SK-N-MC (cell line): ENCODE data around the gene CTBP1.

Experiments used
- DNase-seq: peaks from one replicate; pipeline ENCODE4 v3.0.0-alpha.2; 2011; ENCODE audit warnings: low read depth, low spot score
- H3K27ac ChIP-seq: fragments of 200-600 bp; sonication (generic); 2 replicates; pipeline ENCODE4 v1.5.1; 2016; ENCODE audit warnings: mixed run types
- H3K36me3 ChIP-seq: fragments of 200-600 bp; sonication (generic); 2 replicates; pipeline ENCODE4 v1.6.1; 2017; ENCODE audit warnings: antibody characterized with exemption, low read length, mixed read lengths; ENCODE audit not compliant: insufficient read depth
- H3K4me3 ChIP-seq: fragments of 200-600 bp; sonication (generic); 2 replicates; pipeline ENCODE4 v1.5.1; 2016
- H3K9ac ChIP-seq: fragments of 200-600 bp; sonication (generic); 2 replicates; pipeline ENCODE4 v1.8.0; 2017; ENCODE audit warnings: mixed run types, mixed read lengths; ENCODE audit not compliant: insufficient read length
- H3K9me3 ChIP-seq: fragments of 200-600 bp; sonication (generic); 2 replicates; pipeline ENCODE4 v1.6.1; 2017; ENCODE audit warnings: low read depth, mild to moderate bottlenecking, antibody characterized with exemption, low read length, moderate library complexity, mixed read lengths
- EZH2 ChIP-seq: fragments of 200-600 bp; sonication (generic); IDR thresholded peaks from one replicate; pipeline ENCODE4 v1.6.1; 2017; ENCODE audit warnings: antibody characterized with exemption
- FOXP2 ChIP-seq: optimal IDR thresholded peaks from 2 replicates; pipeline ENCODE3; 2011; ENCODE audit warnings: mild to moderate bottlenecking, moderate library complexity; ENCODE audit not compliant: insufficient read depth; ENCODE audit errors: extremely low read length, control extremely low read depth
- POLR2AphosphoS5 ChIP-seq: IDR thresholded peaks from 2 replicates; pipeline ENCODE4 v1.6.1; 2012; ENCODE audit warnings: mild to moderate bottlenecking, low read depth, low read length, borderline replicate concordance

The CTBP1 gene

DNA sequence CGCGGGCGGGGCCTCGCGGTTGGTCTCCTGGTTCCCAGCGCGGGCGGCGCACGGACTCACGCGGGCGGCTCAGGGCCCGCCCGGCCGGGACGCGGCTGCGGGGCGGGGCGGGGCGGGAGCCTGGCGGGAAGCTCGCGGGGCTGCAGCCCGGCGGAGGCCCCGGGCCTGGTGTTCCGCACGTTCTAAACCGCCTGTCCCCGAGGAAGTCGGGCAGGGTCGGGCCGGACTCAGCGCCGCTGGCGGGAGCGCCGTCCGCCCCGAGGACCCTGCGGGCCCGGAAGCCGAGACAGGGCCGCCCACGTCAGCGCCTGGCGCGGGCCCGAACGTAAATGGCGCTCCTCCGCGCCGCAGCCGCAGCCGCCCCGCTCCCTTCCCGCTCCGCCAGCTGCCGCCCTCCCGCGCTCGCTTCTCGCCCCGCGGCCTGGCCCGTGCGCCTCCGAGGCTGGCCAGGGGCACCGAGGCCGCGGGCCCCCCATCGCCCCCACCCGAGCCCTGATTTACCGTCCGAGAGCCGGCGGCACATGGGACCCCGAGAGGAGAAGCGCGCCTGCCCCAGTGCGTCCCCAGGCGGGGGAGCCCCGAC lies 309 bp upstream of the CTBP1 start:
- Histone ChIP-seq H3K4me3 (peak overlapping the region; percentile 87), H3K9ac (peak overlapping the region; percentile 90), H3K36me3 (peaks cover 15% of the 10 kb centered on the region; the same call in 1 of the 2 replicates), H3K27ac (peak overlapping the region; percentile 93), H3K9me3 (no peaks in the 10 kb centered on the region)
- TF ChIP-seq POLR2AphosphoS5, result peak; percentile 34; the same call in 1 of the 2 replicates
- no peak for TF ChIP-seq EZH2
- no peak for DNase-seq

DNA sequence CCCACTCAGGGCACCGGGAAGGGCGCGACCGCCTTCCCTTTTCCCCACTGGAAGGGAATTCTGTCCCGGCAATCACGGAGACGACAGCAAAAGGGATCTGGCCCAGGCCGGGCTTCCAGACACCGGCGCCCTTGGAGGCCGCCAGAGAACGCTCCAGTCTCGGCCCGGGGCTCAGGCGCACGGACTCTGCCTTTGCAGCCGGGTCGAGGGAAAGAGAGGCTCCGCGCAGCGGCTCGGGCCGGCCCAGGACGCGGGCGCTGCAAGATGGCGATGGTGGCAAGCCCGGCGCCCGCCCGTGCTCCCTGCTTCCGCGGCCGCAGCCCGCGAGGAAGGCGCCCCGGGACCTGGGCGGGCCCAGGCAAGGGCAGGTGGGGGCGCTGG lies 1.1 kb downstream of the CTBP1 start:
- Histone ChIP-seq H3K27ac (peak overlapping the region; percentile 92), H3K9me3 (no peaks in the 10 kb centered on the region), H3K36me3 (peaks cover 15% of the 10 kb centered on the region; the same call in 1 of the 2 replicates), H3K4me3 (peak overlapping the region; percentile 91), H3K9ac (peak overlapping the region; percentile 95)
- TF ChIP-seq EZH2, result no peak
- peak; percentile 21; the same call in 1 of the 2 replicates for TF ChIP-seq POLR2AphosphoS5
- no peak for DNase-seq

GRCh38 chr4:1246901-1247863 lies 1.7 kb downstream of the CTBP1 start:
- TF ChIP-seq FOXP2, result no peak
- TF ChIP-seq EZH2, result no peak
- TF ChIP-seq POLR2AphosphoS5, result no peak
- Histone ChIP-seq H3K4me3 (peak overlapping the region; percentile 91), H3K9me3 (no peaks in the 10 kb centered on the region), H3K27ac (peak overlapping the region; percentile 92), H3K36me3 (peaks cover 15% of the 10 kb centered on the region; the same call in 1 of the 2 replicates), H3K9ac (peak overlapping the region; percentile 95)
- no peak for DNase-seq

- Histone ChIP-seq H3K4me3 (peak overlapping the region; percentile 91; the same call in 1 of the 2 replicates), H3K27ac (no peak overlapping the region), H3K9ac (peak overlapping the region; percentile 95), H3K36me3 (peaks cover 12% of the 10 kb centered on the region; the same call in 1 of the 2 replicates), H3K9me3 (no peaks in the 10 kb centered on the region)
- no peak for TF ChIP-seq POLR2AphosphoS5
- no peak for TF ChIP-seq EZH2
- TF ChIP-seq FOXP2, result no peak
- no peak for DNase-seq
Observed at GRCh38 chr4:1246111-1246881, 2.6 kb downstream of the CTBP1 start.

- no peak for TF ChIP-seq POLR2AphosphoS5
- no peak for TF ChIP-seq EZH2
- no peak for TF ChIP-seq FOXP2
- Histone ChIP-seq H3K36me3 (peaks cover 12% of the 10 kb centered on the region; the same call in 1 of the 2 replicates), H3K27ac (no peak overlapping the region), H3K9ac (no peak overlapping the region), H3K9me3 (no peaks in the 10 kb centered on the region), H3K4me3 (no peak overlapping the region)
- no peak for DNase-seq
Observed at GRCh38 chr4:1245481-1246051, 3.4 kb downstream of the CTBP1 start.

DNA sequence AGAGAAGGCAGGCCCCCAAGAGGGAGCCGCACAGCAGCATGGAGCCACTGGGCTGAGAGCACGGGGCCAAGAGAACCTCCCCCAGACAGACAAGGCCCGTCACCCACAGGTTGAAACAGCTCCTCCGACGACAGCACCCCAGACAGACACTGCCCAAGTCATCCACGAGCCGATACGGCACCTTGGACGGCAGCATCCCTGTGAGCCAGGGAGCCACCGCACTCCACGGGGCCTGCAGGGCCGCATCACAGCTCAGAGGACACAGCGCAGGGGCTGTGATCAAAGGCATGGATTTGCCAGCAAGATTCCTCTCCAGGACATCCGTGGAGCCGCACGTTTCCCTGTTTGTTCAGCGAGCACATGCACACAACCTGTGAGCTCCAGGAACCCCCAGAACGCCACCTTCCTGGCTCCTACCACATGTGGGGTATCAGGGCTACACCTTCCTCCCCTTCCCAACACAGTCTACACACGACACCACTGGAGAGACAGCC lies 3.9 kb downstream of the CTBP1 start:
- no peak for DNase-seq
- TF ChIP-seq POLR2AphosphoS5 (peak; percentile 27; the same call in 1 of the 2 replicates), FOXP2 (no peak), EZH2 (no peak)
- no peak overlapping the region for H3K9ac ChIP-seq

GRCh38 chr4:1244081-1244977 lies 4.6 kb downstream of the CTBP1 start:
- H3K36me3 ChIP-seq, result peaks cover 14% of the 10 kb centered on the region; the same call in 1 of the 2 replicates
- H3K27ac ChIP-seq, result no peak overlapping the region
- no peak for DNase-seq
- no peaks in the 10 kb centered on the region for H3K9me3 ChIP-seq
- H3K4me3 ChIP-seq, result no peak overlapping the region
- TF ChIP-seq POLR2AphosphoS5, result no peak
- TF ChIP-seq EZH2, result no peak
- TF ChIP-seq FOXP2, result no peak
- H3K9ac ChIP-seq, result no peak overlapping the region

More for the DNA sequence above, 3.9 kb downstream of the CTBP1 start:
- Histone ChIP-seq H3K27ac (no peak overlapping the region), H3K9me3 (no peaks in the 10 kb centered on the region), H3K4me3 (no peak overlapping the region), H3K36me3 (peaks cover 9% of the 10 kb centered on the region; the same call in 1 of the 2 replicates)
